ENCODE results near the gene NT5E. TPM values are rescaled to one million over a fixed set of nuclear protein-coding genes. Genes with fewer than 3 reads are reported as not detected.

NT5E gene
- total RNA-seq (2014; rRNA removed; shearing (Covaris generic)) = 62.1 and 70.0 TPM in 2 replicates
- polyA plus RNA-seq (2014; cell fraction: nucleus; rRNA removed) = 13.1 and 22.2 TPM in 2 replicates

GRCh38 chr6:85449818-85450759 is at the start of gene NT5E:
NT5E (plus strand) TSS chr6:85450083; CDS start chr6:85450140, 57 bp downstream.
- peak; percentile 52 for DNase-seq (ENCODE audit: extremely low read depth, low read depth)

GRCh38 chr6:85400331-85400730 is 49.6 kb upstream of the NT5E start:
- DNase-seq (ENCODE audit: extremely low read depth, low read depth) = no peak

DNA sequence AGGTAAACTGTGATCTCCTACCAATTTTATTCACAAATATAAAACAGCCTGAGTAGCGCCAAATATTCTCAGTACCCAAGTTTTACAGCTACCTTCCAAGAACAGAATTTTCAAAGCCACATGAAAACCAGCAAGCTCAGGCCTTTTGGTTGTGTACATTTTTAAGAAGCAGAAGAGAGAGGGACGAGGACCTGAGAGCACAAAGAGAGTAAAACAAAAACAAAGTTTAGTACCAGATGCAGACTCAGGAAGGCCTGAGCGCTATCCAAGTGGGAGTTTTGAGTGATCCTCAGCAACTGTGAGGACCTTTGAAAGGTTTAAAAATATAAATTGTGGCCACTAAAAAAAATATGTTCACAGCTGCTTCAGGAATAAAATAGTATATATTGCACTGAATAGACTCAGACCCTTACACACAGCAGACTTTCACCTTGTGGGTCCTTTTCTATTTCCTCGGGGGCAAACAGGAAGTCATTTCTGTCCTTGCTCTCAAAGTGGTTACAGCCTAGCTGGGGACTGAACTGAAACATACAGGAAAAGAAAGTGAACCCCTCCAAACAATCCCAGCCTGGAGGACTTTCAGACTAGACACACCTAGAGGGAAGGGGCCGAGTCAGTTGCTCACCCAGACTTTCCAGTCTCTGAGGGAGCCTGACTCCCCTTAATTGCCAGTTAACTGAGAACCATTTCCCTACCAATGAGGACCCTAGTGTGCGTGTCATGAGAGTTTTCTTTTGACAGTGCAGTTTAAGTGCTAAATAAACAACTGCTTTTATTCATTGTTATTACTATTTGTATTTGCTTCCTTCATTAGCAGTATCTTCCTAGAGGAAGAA is 48.5 kb upstream of the NT5E start:
- no peak for DNase-seq (ENCODE audit: extremely low read depth, low read depth)

GRCh38 chr6:85402071-85402470 is 47.8 kb upstream of the NT5E start:
- DNase-seq (ENCODE audit: extremely low read depth, low read depth) = no peak

- DNase-seq (ENCODE audit: extremely low read depth, low read depth) = no peak
Observed at GRCh38 chr6:85402922-85403321, 47.0 kb upstream of the NT5E start.

DNA sequence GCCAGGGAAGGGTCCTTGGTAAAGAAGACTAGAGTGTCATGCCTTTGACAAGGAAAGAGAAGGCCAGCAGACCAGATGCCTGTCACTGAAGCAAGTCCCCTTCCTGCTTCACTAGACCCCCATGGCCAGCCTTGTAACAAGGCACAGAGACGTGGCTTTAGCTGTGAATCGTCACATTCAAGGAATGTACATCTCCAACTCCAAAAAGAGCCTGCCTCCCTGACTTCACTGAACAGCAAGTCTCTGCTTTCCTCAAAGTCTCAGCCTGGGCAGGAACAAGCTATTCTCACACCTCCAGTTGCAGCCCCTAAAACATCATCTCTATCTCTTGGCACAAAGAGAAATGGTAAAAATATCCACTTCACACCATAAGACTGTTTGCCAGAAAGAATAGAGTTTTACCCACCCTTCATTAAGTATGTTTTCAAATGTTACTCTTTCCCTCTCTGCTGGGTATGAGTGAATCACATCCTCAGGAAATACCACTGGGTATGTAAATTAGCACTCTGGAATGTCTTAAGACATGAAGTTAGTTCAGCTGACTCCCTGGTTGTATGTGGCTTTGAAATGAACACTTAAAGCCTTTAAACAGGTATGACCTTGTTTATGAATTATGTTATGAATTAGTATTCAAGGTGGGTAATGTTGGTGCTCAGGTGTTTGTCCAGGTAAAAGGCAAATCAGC is 46.4 kb upstream of the NT5E start:
- DNase-seq (ENCODE audit: extremely low read depth, low read depth) = peak; percentile 51

DNA sequence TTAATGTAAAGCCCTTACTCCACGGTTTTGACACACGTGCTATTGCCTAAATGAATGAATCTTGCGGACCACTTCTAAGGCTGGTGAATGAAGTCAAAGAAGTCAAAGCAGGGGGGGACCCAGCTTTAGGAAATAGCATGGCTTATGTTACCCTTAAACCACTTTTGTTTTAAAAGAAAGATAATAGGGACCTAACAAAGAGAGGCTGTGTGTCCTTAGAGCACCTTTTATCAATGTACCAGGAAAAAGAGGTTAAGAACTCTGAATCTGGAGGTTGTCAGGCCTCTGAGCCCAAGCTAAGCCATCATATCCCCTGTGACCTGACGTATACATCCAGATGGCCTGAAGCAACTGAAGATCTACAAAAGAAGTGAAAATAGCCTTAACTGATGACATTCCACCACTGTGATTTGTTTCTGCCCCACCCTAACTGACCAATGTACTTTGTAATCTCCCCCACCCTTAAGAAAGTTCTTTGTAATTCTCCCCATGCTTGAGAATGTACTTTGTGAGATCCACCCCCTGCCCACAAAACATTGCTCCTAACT is 45.8 kb upstream of the NT5E start:
- peak; percentile 4 for DNase-seq (ENCODE audit: extremely low read depth, low read depth)

GRCh38 chr6:85404564-85405174 is 45.2 kb upstream of the NT5E start:
- DNase-seq (ENCODE audit: extremely low read depth, low read depth) = peak; percentile 72

GRCh38 chr6:85405175-85405852 is 44.6 kb upstream of the NT5E start:
- peak; percentile 1 for DNase-seq (ENCODE audit: extremely low read depth, low read depth)

GRCh38 chr6:85405853-85406198 is 44.1 kb upstream of the NT5E start:
- no peak for DNase-seq (ENCODE audit: extremely low read depth, low read depth)

- DNase-seq (ENCODE audit: extremely low read depth, low read depth) = no peak
Observed at GRCh38 chr6:85406641-85407075, 43.2 kb upstream of the NT5E start.

DNA sequence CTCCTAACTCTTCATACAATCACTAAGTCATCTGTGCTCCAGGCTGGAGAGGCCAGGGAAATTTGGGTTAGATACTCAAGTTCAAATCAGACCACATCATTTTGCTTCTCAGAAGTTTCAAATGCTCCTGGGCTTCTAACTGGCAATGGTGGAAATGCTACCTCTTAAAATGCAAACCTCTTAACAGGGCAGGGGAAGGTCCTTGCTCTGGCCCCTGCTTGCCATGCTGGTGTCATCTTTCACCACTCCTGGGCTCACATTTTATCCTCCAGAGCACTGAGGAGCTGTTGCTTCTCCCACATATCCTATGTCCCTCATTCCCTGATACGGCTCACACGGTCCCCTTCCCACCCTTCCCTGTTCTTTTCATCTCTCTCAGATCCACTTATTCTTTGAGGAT is 41.8 kb upstream of the NT5E start:
- DNase-seq (ENCODE audit: extremely low read depth, low read depth) = no peak

GRCh38 chr6:85412911-85413430 is 36.9 kb upstream of the NT5E start:
- DNase-seq (ENCODE audit: extremely low read depth, low read depth) = no peak

- no peak for DNase-seq (ENCODE audit: extremely low read depth, low read depth)
Observed at GRCh38 chr6:85416049-85416448, 33.8 kb upstream of the NT5E start.

DNA sequence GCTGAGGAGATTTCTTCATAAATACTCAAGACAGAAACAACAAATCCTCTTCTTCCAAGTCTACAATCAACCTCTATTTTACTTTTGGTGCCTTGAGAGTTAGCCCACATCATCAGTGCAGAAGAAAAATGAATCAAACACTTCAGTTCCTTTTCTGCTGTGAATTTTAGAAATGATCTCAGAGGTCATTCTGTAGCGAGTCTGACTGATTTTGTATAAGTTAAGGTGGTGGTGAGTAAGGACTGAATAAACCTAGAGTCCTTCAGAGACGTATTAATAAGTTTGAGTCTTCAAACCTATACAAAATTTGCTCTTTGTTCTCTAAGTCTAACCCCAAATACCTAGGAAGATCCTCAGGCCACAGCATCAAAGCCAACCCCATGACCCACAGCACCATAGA is 33.1 kb upstream of the NT5E start:
- no peak for DNase-seq (ENCODE audit: extremely low read depth, low read depth)

DNA sequence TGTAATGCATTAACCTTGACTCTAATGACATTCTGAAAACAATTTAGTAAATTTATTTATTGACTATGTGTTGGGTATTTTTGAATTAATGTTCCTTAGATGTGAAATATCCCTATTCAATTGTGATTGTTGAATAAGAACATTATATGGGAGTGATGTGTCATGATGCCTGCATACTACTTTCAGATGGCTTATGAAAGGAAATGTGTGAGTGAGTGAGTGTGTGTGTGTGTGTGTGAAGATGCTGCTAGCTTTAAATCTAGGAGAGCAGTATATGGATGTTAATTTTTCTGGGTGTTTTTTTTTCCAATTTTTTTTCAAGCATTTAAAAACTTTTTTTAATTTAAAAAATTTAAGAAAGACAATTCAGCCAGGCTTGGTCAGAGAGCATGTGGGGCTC is 32.5 kb upstream of the NT5E start:
- DNase-seq (ENCODE audit: extremely low read depth, low read depth) = no peak

GRCh38 chr6:85418059-85418458 is 31.8 kb upstream of the NT5E start:
- no peak for DNase-seq (ENCODE audit: extremely low read depth, low read depth)

GRCh38 chr6:85419046-85419759 is 30.7 kb upstream of the NT5E start:
- DNase-seq (ENCODE audit: extremely low read depth, low read depth) = no peak

- DNase-seq (ENCODE audit: extremely low read depth, low read depth) = no peak
Observed at GRCh38 chr6:85420551-85420950, 29.3 kb upstream of the NT5E start.

Measured in NCI-H460 (cell line).